HG02610 (cell line): Measurements from ENCODE around the gene VPS37D.

Experiments
- ATAC-seq: cut with Tn5 transposase; IDR thresholded peaks from one replicate; pipeline ENCODE4 v1.9.1; 2021; ENCODE audit warnings: mild to moderate bottlenecking, moderate library complexity; ENCODE audit not compliant: unreplicated experiment

VPS37D gene

GRCh38 chr7:73678862-73679261 is 11.2 kb downstream of the VPS37D start:
- ATAC-seq, result no peak

- no peak for ATAC-seq
Measured at GRCh38 chr7:73679709-73680108, 12.1 kb downstream of the VPS37D start.

GRCh38 chr7:73680501-73680900 is 12.9 kb downstream of the VPS37D start:
- no peak for ATAC-seq

- ATAC-seq, result no peak
Measured at GRCh38 chr7:73681031-73681430, 13.4 kb downstream of the VPS37D start.

DNA sequence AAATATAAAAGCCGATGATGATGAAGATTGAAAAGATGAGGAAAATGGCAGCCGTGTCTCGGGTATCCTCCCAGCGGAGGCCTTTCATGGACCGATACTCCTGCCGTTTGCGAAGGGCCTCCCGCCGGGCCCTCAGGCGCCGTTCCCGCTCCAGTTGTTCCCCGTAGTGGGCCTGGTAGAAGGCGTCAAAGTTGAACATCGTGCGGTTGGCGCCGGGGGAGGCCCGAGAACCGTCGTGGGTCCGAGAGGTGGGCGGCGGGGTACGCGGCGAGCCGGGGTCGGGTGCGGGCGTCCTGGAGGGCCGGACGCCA is 15.1 kb downstream of the VPS37D start:
- ATAC-seq, result no peak

DNA sequence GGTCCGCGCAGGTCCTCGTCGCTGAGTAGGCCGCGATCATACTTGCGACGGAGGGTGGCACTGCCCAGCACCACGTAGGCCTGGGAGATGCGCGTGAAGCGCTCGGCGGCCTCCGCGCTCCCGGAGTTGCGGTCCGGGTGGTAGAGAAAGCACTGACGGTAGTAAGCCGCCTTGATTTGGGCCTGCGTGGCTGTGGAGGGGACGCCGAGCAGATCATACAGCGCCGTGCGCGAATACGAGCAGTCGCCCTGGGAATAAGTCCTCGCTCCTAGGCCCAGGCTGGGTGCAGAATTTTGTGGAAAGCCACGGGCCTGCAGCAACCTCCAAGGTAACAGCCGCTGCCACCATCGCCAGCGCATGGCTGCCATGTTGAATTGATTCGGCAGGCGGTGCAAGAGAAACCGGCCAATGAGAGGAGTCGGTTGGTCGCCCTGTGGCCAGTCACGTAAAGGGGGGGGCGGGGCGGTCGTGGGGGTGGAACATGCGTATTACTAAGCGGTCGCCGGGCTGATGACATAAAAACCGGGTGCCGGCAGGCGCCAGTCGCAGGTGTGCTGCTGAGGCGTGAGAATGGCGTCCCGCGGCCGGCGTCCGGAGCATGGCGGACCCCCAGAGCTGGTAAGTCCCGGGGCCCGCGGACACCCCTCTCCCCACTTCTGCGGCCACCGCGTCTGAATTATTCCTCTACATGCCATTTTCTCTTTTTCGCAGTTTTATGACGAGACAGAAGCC is 15.6 kb downstream of the VPS37D start, which contains the start of the genes BUD23 and DNAJC30:
Gene BUD23, plus strand, starts transcription at position 542 of the 732 bp plus-strand sequence. Its CDS starts 29 bp downstream, at position 571.
Gene DNAJC30, minus strand, starts transcription at position 398 of the 732 bp plus-strand sequence. Its CDS starts 30 bp downstream, at position 368.
- ATAC-seq, result peak; percentile 85

GRCh38 chr7:73683788-73684693 is 16.4 kb downstream of the VPS37D start:
- ATAC-seq, result peak; percentile 2

DNA sequence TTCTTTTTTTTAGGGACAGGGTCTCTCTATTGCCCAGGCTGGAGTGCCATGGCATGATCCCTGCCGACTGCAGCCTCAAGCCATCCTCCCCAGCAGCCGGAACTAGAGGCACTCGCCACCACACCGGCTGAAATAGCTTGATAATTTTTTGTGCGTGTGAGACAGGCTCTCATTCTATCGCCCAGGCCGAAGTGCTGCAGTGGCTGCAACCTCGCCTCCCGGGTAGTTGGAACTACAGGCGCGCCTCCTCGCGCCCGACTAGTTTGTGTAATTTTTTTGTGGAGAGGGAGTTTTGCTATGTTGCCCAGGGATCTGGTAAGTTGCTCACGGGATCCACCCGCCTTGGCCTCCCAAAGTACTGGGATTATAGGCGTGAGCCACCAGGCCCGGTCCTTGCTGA is 17.7 kb downstream of the VPS37D start:
- ATAC-seq, result no peak

GRCh38 chr7:73688288-73688687 is 20.7 kb downstream of the VPS37D start:
- ATAC-seq, result no peak

GRCh38 chr7:73690646-73691045 is 23.0 kb downstream of the VPS37D start:
- no peak for ATAC-seq

GRCh38 chr7:73696372-73696771 is 28.7 kb downstream of the VPS37D start:
- ATAC-seq, result no peak

GRCh38 chr7:73698410-73698809 is 30.8 kb downstream of the VPS37D start:
- no peak for ATAC-seq

GRCh38 chr7:73699370-73700068 is 31.9 kb downstream of the VPS37D start:
- ATAC-seq, result no peak

- no peak for ATAC-seq
Measured at GRCh38 chr7:73700069-73700423, 32.4 kb downstream of the VPS37D start.

DNA sequence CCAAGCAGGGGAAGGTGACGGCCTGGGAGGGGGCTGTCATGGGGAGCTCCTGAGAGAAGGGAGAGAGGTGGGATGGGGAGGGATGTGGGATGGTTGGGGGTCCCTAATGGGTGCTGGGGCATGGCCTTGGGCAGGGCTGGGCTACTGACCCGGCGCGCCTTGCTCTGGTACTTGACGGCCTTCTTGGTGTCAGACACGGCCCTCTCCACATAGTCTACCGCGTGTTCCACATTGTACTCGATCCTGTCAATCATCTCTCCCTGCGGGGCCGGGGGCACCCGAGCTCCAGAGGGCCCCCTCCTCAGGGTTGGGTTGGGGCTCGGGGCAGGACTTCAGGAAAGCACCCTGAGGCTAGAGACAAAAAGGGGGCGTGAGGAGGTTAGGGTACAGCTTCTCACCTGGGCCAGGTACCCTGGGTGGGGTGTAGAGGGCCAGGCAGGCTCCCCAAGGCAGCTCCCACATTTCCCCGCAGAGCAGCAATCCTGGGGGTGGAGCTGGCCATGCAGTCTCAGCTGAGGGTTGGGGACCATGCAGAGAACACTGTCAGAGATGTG is 33.0 kb downstream of the VPS37D start:
- no peak for ATAC-seq

GRCh38 chr7:73701357-73701995 is 33.8 kb downstream of the VPS37D start:
- ATAC-seq, result no peak

GRCh38 chr7:73702226-73702625 is 34.6 kb downstream of the VPS37D start:
- no peak for ATAC-seq

DNA sequence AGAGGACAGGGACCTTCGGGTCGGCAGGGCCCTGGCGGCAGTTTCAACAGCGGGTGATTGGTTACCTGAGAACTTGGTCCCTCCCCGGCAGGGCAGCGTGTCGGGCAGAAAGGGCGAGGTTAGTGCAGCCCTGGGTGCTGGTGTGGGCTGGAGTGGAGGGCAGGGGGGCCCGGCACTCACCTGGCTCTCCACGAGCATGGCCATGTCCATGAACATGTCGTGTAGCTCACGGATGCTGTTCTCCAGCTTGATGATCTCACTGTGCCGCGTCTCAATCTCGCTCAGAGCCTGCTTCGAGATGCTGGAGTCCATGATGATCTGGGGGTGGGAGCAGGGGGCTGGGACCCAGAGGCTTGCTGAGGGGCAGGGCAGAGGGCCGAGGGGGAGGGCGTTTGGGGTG is 35.0 kb downstream of the VPS37D start:
- ATAC-seq, result no peak

- ATAC-seq, result no peak
Measured at GRCh38 chr7:73703225-73703624, 35.6 kb downstream of the VPS37D start.

- ATAC-seq, result peak; percentile 45
Measured at GRCh38 chr7:73703757-73704639, 36.4 kb downstream of the VPS37D start.
